Brain (organoid and tissue), 1 donor: ENCODE results near the gene LIPM. TPM values are rescaled to one million over a fixed set of nuclear protein-coding genes. Genes with fewer than 3 reads are reported as not detected.

ENCODE experiments used
- polyA plus RNA-seq: library from polyadenylated mRNA; stranded (reverse); fragments of 350-450 nt; fragmentation: Illumina TruSeq; extraction: RNeasy Lipid Tissue Mini Kit (QIAGEN cat#74804); gene quantifications from one replicate; pipeline ENCODE4 v1.2.3, GENCODE V29; 2015; ENCODE audit warnings: low read depth, low replicate concordance; ENCODE audit not compliant: insufficient read depth

Gene LIPM
- polyA plus RNA-seq, 1 donor from 2014 or later, result not detected

Other genes starting within 250 kb of the LIPM start
- 1.3 TPM for gene RNLS, start 219.4 kb upstream of the LIPM start, polyA plus RNA-seq
- not detected for gene LIPJ, start 216.0 kb upstream of the LIPM start, polyA plus RNA-seq
- gene LIPF, start 138.3 kb upstream of the LIPM start, polyA plus RNA-seq, result not detected
- not detected for gene LIPK, start 96.5 kb upstream of the LIPM start, polyA plus RNA-seq
- not detected for gene LIPN, start 42.7 kb upstream of the LIPM start, polyA plus RNA-seq
- not detected for gene ANKRD22, start 49.1 kb downstream of the LIPM start, polyA plus RNA-seq
- gene STAMBPL1, start 77.5 kb downstream of the LIPM start, polyA plus RNA-seq, result 0.87 TPM
- gene ACTA2, start 150.0 kb downstream of the LIPM start, polyA plus RNA-seq, result 65.7 TPM
- 1.8 TPM for gene FAS, start 188.1 kb downstream of the LIPM start, polyA plus RNA-seq